AG09319 (cell line): ENCODE measurements around the gene TOX2.

Source experiments
- DNase-seq: peaks from one replicate; pipeline ENCODE4 v3.0.0-alpha.2; 2010; ENCODE audit warnings: low read depth; ENCODE audit errors: extremely low read depth
- CTCF ChIP-seq: IDR thresholded peaks from 2 replicates; pipeline ENCODE4 v1.5.1; 2011; ENCODE audit warnings: low read depth, mild to moderate bottlenecking, inconsistent platforms, low read length, moderate library complexity

The TOX2 gene

GRCh38 chr20:44004306-44004915 lies 89.8 kb downstream of the TOX2 start:
- no peak for TF ChIP-seq CTCF

GRCh38 chr20:44005661-44006060 lies 91.0 kb downstream of the TOX2 start:
- no peak for TF ChIP-seq CTCF
- DNase-seq = no peak

More at GRCh38 chr20:44004306-44004915, 89.8 kb downstream of the TOX2 start:
- no peak for DNase-seq

DNA sequence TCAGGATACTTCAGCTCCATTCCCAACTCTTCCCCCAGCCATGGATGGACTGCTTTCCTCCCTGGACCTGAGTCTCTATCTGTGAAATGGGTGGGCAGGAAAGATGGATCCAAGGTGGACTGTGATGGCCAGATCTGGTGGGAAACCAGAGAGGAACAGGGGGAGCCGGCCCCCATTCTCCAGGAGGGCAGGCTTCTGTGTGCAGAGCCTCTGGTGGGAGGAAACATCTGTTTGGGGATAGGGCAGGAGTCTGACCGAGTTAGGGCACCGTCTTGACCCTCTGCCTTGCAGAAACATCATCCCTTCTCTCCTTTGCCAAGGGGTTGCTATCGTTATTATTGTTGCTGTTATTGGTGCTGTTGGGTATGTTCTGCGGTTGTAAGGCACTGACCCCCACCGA lies 91.5 kb downstream of the TOX2 start:
- no peak for TF ChIP-seq CTCF
- no peak for DNase-seq

- DNase-seq = no peak
- no peak for TF ChIP-seq CTCF
Measured at GRCh38 chr20:44006578-44006977, 91.9 kb downstream of the TOX2 start.

- no peak for DNase-seq
- no peak for TF ChIP-seq CTCF
Measured at GRCh38 chr20:44008806-44009678, 94.4 kb downstream of the TOX2 start.

DNA sequence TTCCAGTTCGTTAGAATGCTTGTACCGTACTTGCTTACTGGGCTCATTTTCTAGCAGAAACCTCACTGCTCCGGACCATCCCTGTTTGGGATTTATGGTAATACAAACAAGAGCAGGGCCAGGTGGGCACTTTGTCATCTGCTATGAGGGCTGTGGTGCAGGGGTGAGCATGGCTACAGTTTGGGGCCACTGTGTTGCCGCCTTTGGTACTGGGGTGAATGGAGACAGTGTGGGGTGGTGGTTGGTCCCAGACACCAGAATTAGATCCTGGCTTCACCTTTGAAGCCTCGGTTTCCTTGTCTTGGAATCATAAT lies 95.0 kb downstream of the TOX2 start:
- TF ChIP-seq CTCF = no peak
- DNase-seq = no peak

- no peak for TF ChIP-seq CTCF
- DNase-seq = no peak
Measured at GRCh38 chr20:44010162-44010704, 95.6 kb downstream of the TOX2 start.
